Stimulated activated CD8-positive, alpha-beta memory T cell treated with anti-CD3 and anti-CD28 coated beads, Interleukin-15, amount 100 ng/mL, for 24 hours (primary cell): Measurements from ENCODE around the gene NTRK1.
A peak's percentile ranks its signal among the peaks of the same experiment; 100 is the strongest.

ENCODE experiments used
- DNase-seq: peaks from one replicate; pipeline ENCODE4 v3.0.0-alpha.2; 2020; ENCODE audit warnings: low read depth

Gene NTRK1

DNA sequence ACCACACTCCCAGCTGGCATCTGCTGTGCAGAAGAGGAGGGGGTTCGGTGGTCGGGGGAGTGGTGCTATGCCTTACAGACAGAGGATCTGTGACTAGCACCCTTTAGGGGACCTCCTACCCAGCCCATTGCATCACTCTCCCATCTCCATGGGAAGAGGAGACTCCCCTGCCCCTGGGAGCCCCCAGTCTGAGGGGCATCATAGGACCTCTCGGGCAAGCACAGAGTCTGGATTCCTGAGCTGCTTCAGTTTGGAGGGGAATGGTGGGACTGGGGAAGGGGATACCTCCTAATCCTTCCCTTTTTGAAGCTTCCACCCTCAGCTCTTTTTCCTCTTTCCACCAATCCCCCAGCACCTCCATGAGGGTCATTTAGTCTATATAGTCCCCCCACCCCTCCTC is 3.1 kb upstream of the NTRK1 start:
- DNase-seq = no peak

DNA sequence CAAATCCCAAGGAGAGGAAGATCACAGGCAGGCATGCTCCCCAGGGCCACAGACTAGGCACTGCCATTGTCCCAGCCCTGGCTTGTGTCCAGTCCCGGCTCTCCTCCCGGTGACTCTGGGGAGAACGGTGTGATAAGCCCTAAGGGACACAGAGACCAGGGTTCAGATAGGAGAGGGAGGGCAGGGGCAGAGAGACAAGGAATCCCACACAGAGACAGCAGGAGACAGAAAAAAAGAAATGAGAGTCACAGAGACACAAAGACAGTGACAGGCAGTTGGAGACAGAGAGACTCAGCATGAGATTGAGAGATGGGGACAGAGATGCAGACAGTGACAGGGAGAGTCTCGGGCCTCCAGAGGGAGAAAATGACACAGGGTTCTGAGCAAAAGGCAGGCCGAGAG is 2.1 kb upstream of the NTRK1 start:
- no peak for DNase-seq

DNA sequence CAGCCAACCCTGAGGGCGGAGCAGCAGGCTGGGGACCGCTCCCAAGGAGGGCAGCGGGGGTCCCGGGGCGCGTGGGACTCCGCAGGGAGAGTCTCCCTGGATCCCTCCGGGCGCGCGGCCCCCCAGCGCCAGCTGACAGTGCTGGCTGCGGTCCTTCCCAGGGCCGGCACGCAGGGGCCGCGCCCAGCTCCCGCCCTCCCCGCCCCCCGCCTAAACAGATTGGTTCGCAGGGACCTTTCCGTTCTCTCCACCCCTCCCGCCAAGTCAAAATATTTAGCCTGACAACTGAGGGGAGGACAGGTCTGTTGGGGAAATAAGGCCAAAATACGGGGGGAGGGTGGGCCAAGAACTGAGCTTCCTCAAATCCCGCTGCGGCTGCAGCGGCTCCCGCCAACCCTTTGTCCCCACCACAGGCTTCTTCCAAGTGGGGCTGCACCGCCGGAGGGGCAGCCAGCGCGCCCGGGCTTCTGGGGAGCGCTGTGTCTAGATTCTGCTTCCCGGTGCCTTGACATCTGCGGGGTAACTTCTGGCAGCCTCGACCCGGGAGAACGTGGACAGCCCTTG is 1.6 kb upstream of the NTRK1 start, which contains the start of gene INSRR:
INSRR (minus strand) TSS at position 159 of the 564 bp plus-strand sequence. CDS start 496 bp downstream, outside the sequence.
- DNase-seq = no peak

DNA sequence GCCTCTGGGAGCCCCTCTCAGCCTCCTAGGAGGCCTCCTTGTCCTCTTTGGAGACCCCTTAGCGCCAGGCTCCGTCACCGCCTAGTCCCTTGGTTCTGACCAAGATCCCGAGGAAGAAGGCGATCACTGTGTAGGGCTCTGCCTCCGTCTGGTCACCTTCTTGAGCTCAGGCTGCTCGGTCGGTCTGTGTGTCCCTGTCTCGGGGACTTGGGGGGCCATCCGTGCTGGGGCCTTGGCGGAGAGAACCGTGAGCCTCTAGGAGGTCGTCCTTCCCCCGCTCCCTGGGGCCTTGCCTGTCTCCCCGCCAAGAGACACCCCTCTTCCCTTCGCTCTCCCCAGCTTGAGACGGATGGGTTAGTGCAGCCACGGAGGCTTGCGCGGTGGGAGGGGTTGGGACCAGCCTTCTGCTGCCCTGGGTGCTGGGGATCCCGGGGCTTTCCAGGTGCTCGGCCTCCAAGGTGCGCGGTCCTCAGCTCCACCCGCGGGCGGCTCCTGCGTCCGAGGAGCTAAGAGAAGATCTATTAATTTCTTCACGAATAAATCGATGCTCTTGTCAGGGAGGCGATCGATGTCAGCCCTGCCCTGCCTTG is 1.0 kb upstream of the NTRK1 start:
- DNase-seq = no peak

DNA sequence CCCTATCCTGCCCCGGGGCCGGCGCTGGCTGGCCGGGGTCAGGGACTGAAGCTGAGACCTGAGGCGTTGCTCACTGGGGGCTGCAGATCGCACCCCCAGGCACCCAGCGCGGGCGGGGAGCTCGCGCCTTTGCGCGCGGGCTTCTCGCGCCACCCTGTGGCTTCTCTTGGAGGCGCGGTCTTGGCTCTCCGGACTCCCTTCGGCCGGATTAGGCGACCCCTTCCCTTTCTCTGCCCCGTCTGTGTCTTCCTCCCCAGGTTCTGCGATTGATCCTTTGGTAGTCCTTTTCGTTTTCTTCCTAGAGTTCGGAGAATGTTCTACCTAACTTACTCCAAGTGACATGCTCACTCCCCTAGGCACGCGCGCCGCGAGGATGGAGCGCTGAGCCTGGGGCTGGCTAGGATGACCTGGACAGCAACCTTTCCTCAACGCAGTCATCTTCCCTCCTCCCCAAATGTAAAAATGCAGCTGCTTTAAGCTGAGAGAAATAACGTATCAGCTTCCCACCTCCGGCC is 495 bp upstream of the NTRK1 start:
- peak; percentile 39 for DNase-seq

DNA sequence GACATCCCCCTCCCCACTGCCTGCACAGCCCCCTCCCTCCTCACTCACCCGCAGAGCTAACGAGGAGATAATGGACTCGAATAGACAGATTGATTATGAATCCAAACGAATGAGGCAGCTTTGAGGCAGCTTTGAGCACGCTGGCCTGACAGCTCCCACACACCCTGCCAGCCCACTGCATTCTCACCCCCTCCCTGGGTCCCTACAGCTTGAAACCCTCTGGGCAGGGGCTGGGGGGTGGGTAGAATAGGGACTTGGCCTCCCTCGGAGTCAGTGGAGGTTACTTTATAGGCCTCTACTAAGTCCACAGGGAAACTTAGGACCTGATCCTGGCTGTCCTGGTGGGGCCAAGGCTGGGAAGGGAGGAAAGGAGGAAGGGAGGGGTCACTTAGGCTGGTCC is 1.9 kb downstream of the NTRK1 start:
- DNase-seq = no peak

DNA sequence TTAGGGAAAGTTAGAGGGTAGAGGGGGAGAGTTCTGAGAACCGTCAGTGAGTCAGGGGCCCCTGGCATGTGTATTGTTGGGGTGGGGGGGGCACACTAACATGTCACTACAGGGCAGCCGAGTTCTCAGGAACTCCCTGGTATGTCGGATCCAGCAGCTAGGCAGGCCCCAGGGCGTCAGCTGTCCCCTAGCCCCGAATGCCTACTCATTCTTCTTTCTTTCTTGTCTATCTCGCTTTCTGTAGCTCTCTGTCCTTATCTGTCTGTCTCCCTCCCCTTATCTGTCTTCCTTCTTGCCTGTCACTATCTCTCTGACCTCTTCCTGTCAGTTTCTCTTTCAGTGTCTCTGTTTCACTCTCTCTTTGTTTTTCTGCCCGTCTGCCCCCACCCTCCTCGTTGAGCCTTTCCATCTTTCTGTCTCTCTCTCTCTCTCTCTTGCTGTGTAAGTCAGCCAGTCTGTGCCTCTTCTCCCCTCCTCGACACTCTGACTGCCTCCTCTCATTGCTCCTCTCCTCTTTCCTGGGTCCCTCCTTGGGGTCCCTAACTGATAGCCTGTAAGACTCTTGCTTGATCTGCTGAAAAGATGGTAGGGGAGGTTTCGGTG is 2.4 kb downstream of the NTRK1 start:
- DNase-seq = no peak

DNA sequence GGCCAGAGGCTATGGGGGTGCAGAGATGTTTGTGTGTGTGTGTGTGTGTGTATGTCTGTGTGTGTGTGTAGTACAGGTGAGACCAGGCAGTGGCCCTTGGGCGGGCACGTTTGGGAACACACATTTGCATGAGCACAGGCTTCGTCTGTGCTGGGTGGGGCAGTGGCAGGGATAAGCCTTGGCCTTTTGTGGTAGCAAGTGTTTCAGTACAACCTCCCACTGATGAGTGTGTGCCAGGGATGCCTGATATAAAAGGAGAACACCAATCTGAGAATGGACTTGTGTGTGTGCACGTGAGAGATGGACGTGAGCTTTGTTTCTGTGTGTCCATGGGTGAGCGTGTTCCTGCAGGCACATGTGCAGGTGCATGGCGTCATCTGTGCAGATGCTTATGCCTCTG is 3.0 kb downstream of the NTRK1 start:
- no peak for DNase-seq

DNA sequence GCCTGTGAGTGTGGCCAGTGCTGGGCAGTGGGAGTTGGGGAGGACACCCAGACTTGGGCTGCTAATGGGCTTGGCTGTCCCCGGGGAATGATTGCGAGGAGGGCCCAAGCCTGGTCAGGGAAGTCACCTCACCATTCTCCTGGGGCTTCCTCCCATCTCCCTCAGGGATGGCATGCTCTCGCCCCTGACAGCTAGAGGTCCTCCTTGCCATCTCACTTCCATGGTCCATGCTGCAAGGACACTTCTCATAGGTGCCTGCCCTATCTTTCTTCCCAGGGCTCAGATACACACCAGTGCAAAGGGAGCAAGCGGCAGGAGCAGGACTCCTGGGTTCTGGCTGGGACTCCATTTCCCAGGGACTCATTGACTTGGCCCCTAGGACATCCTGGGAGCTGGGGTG is 4.1 kb downstream of the NTRK1 start:
- DNase-seq = no peak

DNA sequence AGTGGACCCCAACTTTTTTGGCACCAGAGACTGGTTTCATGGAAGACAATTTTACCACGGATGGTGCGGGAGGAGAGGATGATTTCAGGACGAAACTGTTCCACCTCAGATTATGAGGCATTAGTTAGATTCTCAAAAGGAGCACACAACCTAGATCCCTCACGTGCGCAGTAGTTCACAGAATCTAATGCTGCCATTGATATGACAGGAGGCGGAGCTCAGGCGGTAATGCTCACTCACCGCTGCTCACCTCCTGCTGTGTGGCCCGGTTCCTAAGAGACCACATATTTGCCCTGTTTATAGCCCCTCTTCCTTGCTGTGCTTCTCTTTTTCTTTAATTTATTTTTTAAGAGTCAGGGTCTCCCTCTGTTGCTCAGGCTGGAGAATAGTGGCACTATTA is 4.6 kb downstream of the NTRK1 start:
- no peak for DNase-seq

DNA sequence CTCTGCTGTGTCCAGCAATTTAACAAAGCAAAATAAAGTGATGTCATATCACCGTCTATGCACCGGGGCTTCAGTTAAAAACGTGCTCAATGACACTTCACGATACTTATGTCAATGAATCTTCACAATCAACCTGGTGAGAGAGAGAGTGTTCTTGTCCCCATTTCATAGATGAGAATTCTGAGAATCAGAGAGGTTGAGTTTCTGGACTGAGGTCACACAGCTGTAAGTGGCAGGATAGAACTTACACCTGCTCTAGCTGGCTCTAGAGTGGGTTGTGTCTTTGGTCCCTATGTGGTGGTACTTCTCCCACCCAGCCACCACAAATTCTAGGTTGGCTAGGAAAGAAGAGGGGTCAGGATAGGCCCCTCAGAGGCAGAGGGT is 5.2 kb downstream of the NTRK1 start:
- no peak for DNase-seq

DNA sequence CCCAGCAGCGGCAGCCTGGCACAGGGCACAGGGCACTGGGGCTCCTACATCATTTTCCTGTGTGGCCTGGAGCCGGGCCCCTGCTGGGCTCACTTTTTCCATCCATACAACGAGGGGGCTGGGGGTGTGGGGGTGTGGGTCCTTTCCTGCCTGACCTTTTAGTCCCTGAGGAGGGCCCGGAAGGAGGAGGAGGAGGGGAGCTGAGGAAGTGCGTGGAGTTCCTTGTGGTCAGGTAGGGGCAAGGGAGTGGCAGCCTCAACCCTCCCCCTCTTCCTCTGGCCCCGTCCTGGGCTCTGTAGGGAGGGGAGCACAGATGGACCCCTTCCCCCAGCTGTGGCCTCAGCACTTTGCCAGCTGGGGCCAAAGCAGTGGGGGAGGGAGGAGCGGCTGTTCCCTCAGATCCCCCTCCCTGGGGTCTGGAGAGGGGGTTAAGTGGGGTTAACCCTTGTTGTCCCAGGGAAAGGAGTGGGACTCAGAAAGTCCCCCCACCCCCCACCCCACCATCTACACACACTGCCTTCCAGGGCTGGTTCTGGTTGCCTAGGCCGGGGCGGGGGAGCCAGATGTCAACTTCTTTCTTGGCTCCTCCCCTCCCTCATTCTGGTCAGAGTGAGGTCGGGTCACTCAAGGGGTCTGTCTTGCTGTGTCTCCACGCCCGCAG is 5.7 kb downstream of the NTRK1 start:
- DNase-seq = no peak

DNA sequence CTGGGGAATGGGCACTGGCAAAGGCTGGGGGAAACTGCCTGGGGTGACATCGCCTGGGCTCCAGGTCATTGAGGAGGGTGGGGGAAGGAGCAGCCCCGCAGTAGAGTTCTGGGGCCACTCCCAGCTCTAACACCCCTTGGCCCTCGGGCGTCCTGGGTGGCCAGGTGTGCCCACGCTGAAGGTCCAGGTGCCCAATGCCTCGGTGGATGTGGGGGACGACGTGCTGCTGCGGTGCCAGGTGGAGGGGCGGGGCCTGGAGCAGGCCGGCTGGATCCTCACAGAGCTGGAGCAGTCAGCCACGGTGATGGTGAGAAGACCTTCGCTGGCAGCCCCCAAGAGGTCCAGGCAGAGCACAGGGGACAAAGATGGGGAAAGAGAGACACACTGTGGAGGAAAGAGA is 7.7 kb downstream of the NTRK1 start:
- DNase-seq = no peak

DNA sequence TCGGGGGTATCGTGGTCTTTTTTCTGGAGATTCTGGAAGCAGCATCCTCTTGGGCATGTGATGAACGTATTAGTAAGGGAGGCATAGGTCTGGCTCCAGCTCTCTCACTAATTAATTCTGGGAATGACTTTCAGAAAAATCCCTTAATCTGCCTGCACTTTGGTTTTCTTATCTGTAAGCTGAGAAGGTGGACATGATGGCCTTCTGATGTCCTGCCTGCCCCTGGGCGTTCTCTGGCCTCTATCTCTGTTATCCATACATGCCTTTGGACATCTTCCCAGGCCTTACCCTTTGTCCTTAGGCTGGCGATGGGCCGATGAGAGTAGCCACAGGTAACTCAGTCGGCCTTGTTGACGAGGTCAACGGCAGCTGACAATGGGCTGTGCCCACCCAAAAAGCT is 8.8 kb downstream of the NTRK1 start:
- DNase-seq = no peak

DNA sequence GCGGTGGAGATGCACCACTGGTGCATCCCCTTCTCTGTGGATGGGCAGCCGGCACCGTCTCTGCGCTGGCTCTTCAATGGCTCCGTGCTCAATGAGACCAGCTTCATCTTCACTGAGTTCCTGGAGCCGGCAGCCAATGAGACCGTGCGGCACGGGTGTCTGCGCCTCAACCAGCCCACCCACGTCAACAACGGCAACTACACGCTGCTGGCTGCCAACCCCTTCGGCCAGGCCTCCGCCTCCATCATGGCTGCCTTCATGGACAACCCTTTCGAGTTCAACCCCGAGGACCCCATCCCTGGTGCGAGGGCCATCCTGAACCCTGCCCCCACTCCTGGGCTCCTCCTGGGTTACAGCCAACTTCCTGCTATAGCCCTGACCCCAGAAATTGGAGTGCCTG is 13.0 kb downstream of the NTRK1 start:
- DNase-seq = no peak

DNA sequence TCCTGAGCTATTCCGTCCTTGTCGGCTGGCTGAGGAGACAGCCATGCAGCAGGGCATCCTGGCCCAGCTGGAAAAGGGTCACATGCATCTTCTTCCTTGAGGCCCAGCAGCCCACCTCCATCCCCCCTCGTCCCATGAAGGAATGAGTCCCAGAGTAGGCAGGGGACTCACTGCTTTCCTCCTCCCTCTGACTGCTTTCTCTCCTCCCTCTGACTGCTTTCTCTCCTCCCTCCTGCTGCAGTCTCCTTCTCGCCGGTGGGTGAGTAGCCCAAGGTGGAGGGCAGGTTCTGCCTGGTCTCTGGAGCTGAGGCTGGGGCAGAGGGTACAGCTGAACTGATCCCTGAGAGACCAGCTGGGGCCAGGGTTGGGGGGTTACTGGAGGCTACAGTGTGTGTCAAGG is 13.5 kb downstream of the NTRK1 start:
- DNase-seq = no peak

DNA sequence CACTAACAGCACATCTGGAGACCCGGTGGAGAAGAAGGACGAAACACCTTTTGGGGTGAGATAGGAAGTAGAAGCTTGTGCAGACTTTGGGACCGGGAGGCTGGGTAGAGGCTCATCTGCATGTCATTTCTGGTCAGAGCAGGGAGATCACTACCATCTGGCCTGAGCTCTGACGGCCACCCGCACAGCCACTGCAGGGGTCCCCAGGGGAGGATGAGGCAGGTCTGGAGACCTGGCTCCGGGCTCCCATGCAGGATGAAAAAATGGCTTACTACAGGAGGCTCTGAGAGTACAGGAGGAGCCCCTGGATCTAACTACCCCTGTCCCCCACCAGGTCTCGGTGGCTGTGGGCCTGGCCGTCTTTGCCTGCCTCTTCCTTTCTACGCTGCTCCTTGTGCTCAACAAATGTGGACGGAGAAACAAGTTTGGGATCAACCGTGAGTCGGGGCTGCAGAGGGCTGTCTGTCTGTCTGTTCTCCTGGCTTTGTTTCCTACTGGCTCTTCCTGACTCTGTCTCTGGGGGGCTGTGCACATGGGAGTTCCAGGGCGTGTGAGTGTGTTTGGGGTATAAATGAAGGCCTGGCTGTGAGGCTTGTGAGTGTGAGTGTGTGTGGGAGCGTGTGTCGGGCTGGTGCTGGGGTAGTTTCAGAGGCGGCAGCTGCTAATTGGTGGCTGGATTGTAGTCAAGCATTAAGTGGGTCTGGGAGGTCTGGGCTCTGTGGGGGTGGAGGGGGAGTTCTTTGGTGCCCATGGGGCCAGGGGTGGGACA is 14.1 kb downstream of the NTRK1 start:
- no peak for DNase-seq

DNA sequence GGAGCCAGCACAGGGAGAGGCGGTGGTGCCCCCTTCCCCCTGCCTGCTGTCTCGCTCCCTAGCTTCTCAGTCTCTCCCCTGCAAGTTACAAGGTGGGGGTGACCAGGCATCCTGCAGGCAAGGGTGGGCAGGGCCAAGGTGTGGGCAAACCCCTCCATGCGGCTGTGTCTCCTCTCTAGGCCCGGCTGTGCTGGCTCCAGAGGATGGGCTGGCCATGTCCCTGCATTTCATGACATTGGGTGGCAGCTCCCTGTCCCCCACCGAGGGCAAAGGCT is 14.6 kb downstream of the NTRK1 start:
- no peak for DNase-seq

DNA sequence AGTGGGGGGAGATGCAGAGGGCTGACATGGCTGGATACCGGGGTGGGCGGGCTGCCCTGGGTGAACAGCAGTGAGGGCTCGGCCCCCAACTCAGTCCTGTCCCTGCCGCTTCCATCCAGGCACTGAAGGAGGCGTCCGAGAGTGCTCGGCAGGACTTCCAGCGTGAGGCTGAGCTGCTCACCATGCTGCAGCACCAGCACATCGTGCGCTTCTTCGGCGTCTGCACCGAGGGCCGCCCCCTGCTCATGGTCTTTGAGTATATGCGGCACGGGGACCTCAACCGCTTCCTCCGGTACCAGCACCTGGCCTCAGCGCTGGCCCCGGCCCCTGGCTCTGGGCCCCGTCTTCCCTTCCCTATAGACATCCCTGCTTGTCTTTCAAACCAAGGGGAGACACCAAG is 15.6 kb downstream of the NTRK1 start:
- no peak for DNase-seq

DNA sequence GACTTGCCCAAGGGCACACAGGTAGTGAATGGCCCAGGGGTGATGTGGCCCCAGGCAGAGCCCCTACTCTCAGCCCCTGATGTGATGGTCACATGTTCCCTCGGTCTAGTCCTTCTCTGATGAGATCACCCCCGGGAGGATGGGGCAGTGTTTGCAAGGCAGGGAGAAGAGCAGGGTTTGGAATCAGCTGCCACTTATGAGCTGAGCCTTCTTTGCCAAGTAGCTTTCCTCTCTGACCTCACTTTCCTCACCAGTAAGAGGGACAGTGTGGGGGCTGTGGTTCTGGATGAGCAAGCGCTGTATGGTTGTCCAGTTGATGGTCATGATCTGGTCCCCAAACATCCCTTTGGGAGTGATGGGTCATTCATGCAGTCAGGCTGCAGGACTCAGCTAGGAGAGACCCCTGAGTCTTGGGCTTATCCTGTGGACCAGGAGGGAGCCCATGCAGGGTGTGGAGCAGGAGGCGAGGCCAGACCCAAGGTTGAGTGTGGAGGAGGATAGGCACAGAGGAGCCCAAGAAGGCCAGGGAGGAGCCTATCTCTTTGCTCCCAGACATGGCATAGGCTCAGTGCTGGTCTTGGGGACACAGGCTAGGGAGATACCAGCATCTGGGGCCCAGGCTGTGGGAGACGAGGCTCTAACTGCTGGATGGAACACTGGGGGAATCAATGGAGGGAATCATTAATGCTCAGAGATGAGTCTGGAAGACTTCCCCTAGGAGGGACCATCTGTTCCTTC is 16.9 kb downstream of the NTRK1 start:
- DNase-seq = no peak

DNA sequence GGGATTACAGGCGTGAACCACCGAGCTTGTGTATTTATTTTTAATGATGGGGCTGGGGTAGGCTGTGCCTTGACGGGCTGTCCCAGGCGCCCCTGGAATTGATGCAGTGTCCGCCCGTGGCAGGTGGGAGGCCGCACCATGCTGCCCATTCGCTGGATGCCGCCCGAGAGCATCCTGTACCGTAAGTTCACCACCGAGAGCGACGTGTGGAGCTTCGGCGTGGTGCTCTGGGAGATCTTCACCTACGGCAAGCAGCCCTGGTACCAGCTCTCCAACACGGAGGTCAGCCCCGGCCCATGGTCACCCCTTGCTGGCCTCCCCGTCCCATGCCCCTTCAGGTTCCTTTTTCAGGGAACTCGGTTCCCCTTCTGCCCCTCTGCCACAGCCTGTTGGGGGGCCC is 19.2 kb downstream of the NTRK1 start:
- DNase-seq = no peak

DNA sequence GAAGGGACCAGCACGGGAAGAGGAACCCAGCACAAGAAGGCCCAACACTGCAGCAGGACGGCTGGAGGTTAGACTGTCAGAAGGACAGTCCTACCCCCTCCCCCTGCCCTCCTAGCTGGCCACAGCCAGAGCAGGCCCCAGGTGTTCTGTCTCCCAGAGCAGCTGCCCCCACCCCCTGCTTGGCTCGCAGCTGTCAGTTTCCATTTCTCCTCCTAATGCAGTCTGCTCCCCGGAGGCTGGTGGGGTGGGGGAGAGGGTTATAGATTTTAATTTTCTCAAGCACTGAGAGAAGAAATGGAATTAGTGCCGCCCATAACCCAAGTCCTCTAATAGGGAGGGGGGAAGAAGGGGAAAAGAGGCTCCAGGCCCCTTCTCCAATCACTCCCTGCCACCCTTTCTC is 19.8 kb downstream of the NTRK1 start:
- DNase-seq = no peak
